IPS-18c (cell line): Measurements from ENCODE around the gene UBASH3B.

ENCODE experiments used
- H3K4me3 ChIP-seq: 2 replicates; pipeline ENCODE4 v1.7.0; 2013; ENCODE audit warnings: low read depth, mild to moderate bottlenecking, low read length, moderate library complexity; ENCODE audit not compliant: insufficient read depth
- H3K9me3 ChIP-seq: one replicate; pipeline ENCODE4 v1.6.1; 2013; ENCODE audit warnings: mild to moderate bottlenecking, low read length, moderate library complexity; ENCODE audit not compliant: control insufficient read depth, insufficient read depth

Gene UBASH3B

GRCh38 chr11:122665861-122666260 is 10.3 kb downstream of the UBASH3B start:
- no peak overlapping the region for H3K4me3 ChIP-seq
- peaks cover 2% of the 10 kb centered on the region for H3K9me3 ChIP-seq

- Histone ChIP-seq H3K9me3 (peaks cover 2% of the 10 kb centered on the region), H3K4me3 (no peak overlapping the region)
Observed at GRCh38 chr11:122666743-122667142, 11.2 kb downstream of the UBASH3B start.

DNA sequence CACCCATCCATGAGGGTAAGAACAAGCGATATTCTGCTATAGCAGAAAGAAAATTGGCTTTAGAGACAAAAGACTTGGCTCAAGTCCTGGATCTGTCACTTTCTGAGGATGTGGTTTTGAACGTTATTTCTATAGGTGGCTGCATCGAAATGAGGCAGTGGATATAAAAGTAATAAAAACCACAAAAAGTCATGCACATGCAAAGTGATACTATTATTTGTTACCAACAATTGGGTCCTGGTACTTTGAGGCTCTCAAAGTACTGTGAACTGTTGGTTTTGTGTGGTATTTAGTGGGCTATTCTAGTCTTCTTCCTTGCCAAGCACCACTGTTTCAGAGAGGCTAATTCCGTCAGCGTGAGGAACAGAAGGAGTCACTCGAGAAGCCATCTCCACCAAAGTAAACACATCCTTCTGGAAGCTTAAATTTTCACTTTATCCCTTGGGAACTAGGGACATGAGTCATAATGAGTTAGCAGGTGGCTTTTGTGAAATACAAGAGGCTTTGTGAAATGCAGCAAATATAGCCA is 13.1 kb downstream of the UBASH3B start:
- peaks cover 2% of the 10 kb centered on the region for H3K9me3 ChIP-seq
- H3K4me3 ChIP-seq, result no peak overlapping the region

DNA sequence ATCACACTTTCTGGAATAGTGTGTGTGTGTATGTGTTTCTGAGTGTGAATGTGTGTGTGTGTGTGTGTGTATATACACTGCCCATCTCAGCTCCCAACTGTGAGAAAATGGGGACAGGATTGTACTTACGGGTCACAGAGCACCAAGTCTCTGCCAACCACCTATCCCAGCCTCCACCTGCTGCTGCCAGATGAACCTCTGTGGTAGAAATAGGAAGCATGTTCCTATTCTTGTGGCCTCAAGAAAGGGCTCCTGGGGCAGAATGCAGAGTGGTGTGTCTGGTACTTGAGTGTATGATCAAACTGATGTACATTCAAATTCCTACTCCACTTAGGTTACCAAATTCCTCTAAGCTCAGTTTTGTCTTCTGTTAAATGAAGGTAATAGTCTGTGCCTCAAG is 14.6 kb downstream of the UBASH3B start:
- no peak overlapping the region for H3K4me3 ChIP-seq

GRCh38 chr11:122671400-122671891 is 15.9 kb downstream of the UBASH3B start:
- Histone ChIP-seq H3K4me3 (no peak overlapping the region), H3K9me3 (peaks cover 2% of the 10 kb centered on the region)

More for the DNA sequence above, 14.6 kb downstream of the UBASH3B start:
- peaks cover 2% of the 10 kb centered on the region for H3K9me3 ChIP-seq

- Histone ChIP-seq H3K4me3 (no peak overlapping the region), H3K9me3 (peaks cover 2% of the 10 kb centered on the region)
Observed at GRCh38 chr11:122672892-122673291, 17.4 kb downstream of the UBASH3B start.

DNA sequence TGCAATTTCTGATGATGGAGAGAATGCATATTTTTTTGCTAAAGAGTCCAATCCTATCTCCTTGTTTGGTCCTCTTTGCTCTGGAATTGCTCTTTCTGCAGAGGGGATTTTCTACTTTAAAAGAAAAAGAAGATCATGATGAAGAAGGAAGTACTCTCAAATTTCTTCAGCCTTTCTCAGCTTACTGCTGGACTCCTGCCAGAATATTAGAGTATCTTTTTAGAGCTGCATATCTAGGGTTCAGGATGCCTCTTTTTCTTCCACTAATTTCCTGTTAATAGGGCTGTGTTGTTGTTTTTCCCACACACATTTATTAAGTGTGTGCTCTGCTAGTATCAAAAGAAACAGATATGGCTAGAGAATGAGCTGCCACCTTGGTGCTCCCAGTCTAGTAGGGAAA is 18.2 kb downstream of the UBASH3B start:
- no peak overlapping the region for H3K4me3 ChIP-seq
- H3K9me3 ChIP-seq, result peaks cover 2% of the 10 kb centered on the region

- Histone ChIP-seq H3K9me3 (no peaks in the 10 kb centered on the region), H3K4me3 (no peak overlapping the region)
Observed at GRCh38 chr11:122676638-122677037, 21.1 kb downstream of the UBASH3B start.

DNA sequence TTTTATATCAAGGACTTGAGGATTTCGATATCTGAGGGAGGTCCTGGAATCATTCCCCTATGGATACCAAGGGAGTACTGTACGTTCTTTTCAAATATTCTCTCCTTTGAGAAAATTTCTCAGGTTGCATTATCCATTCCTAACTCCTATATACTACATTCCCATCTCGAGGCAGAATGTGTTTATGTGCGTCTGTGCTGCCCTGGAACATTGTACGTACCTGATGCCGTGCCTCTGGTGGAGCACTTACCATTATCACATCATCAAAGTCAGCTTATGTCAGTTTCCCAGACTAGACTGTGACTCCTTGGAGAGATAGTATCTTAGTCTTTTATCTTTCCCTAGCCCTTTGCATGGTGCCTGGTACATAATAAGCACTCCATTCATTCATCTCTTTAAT is 21.7 kb downstream of the UBASH3B start:
- no peaks in the 10 kb centered on the region for H3K9me3 ChIP-seq
- no peak overlapping the region for H3K4me3 ChIP-seq

- Histone ChIP-seq H3K9me3 (no peaks in the 10 kb centered on the region), H3K4me3 (no peak overlapping the region)
Observed at GRCh38 chr11:122678406-122678805, 22.9 kb downstream of the UBASH3B start.

DNA sequence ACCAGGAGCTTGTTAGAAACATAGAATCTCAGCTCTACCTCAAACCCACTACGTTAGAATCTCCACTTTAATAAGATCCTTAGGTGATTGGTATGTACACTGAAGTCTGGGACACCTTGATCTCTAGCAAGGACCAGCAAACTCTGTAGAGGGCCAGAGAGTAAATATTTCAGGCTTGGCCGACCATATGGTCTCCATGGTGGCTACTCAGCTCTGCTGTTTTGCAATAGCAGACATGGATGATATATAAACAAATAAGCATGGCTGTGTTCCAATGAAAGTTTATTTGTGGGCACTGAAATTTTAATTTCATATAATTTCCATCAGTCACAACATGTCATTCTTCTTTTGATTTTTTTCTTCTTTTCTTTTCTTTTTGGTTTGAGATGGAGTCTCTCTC is 23.9 kb downstream of the UBASH3B start:
- Histone ChIP-seq H3K4me3 (no peak overlapping the region), H3K9me3 (no peaks in the 10 kb centered on the region)

DNA sequence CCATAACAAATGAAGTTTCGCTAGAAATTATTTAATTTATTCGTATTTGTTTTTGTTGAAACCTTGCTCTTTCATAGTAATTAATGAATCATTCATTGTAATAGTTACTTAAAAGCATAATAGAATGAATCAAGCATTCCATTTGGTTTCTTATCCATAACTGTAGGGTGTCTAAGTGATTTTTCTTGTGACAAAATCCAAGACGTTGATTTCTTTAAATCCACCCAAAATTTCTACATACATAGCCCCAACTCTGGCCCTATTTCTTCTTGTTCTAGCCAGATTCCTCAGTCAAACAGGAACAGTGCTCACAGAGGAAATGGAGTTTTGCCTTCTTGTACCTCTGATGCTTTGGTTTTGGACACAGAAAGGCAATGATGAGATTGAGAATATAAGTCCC is 25.5 kb downstream of the UBASH3B start:
- Histone ChIP-seq H3K4me3 (no peak overlapping the region), H3K9me3 (no peaks in the 10 kb centered on the region)

GRCh38 chr11:122681735-122682134 is 26.2 kb downstream of the UBASH3B start:
- Histone ChIP-seq H3K9me3 (no peaks in the 10 kb centered on the region), H3K4me3 (no peak overlapping the region)

DNA sequence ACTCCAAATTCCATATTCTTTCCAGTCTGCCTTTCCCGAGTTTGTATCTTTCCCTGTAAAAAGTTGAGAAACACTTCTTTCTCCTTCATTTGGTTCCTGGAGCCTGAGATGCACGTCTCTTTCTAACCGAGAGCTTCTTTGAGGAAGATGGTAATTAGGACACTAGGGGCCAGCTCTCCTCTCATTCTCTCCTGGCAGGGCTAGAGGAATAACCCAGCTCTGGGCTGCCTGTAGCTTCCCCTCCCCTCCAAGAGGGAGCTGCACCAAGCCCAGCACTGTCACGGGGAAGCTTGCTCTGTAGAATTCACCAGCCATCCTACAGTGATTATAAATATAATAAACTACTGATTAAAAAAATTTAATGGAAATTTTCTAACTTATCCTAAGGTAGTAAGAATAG is 26.9 kb downstream of the UBASH3B start:
- H3K4me3 ChIP-seq, result no peak overlapping the region
- no peaks in the 10 kb centered on the region for H3K9me3 ChIP-seq

DNA sequence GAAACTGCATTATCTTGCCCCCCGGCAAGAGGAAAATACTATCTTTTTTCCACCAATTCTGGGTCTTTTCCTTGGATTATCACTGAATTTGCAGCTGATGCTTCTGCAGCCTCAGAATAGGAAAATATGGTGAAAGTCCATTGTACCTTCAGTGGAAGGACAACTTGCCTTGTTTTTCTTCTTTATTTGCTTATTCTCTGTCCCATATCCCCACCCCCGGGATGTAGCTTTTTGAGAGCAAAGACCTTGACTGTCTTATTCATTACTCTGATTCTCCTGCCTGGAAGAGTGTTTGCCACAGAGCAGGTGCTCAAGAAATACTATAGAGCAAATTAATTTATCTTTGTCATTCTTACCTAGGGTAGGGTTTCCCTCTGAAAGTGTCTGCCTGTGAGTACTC is 29.5 kb downstream of the UBASH3B start:
- no peak overlapping the region for H3K4me3 ChIP-seq
- H3K9me3 ChIP-seq, result no peaks in the 10 kb centered on the region

GRCh38 chr11:122686111-122686510 is 30.6 kb downstream of the UBASH3B start:
- no peak overlapping the region for H3K4me3 ChIP-seq

GRCh38 chr11:122690384-122690783 is 34.9 kb downstream of the UBASH3B start:
- H3K4me3 ChIP-seq, result no peak overlapping the region

More at GRCh38 chr11:122686111-122686510, 30.6 kb downstream of the UBASH3B start:
- no peaks in the 10 kb centered on the region for H3K9me3 ChIP-seq

DNA sequence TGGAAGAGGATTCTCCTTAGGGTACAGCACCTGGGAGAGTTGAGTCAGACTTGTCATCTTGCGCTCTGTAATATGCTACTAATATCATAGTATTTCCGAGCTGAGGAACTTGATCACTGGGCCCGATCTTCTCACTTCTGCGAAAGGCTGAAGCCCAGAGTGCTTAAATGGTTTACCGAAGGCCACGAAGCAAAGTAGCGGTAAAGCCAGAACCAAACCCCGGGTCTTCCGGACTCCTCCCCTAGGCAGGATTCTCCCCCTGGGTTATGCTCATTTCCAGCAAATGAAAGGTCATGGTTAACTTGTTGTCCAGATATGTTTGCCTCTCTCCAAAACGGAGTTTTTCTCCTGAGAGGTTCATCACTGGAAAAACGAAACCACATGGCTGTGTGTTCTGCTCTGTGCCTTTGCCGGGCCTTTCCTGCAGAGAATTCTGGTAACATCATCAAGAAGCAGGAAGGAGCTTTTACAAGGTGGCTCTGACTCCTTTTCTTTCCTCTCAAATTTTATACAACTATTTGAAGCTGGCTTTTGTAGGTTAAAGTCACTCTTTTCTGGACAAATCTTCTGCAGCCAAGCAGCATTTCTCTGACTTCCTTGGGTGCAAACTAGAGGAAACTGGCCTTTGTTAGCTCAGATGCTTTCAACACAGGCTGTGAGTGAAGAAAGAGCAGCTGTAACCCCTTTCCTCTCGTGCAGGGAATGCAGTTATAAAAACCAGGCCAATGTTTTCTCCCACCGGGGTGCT is 35.5 kb downstream of the UBASH3B start:
- Histone ChIP-seq H3K4me3 (no peak overlapping the region), H3K9me3 (no peaks in the 10 kb centered on the region)

More at GRCh38 chr11:122690384-122690783, 34.9 kb downstream of the UBASH3B start:
- H3K9me3 ChIP-seq, result no peaks in the 10 kb centered on the region
